ENCODE results near the gene FRMD3. TPM values are rescaled to one million over a fixed set of nuclear protein-coding genes. Genes with fewer than 3 reads are reported as not detected.

FRMD3 gene
- total RNA-seq, 4 donors from 2014 or later = 7.9 to 13.4 (median 11.8) TPM

DNA sequence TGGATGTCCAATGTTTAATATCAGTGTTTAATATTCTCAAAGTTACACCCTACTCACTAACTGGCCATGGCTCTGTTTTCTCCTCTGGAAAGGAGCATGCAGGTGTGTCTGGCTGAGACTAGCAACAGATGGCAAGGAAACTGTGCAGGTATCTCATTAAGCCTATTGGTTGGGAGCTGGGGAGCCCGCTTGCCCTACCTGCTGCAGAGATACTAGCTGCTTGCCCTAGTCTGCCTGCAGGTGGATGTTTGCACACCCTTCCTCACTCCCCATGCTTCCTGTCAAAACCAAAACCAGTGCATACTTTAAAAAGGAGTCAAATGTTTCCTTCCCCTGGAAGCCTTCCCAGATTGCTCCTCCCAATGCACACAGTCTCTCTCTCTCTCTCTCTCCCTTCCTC lies 247.0 kb downstream of the FRMD3 start:
- Histone ChIP-seq H3K27ac (replicated peaks in 1 of 4) (no peak overlapping the region), H3K27me3 (no peaks in the 10 kb centered on the region), H3K4me3 (no peak overlapping the region), H3K36me3 (peaks cover 0 to 39% (median 5%) of the 10 kb centered on the region in 4 donors), H3K9me3 (no peaks in the 10 kb centered on the region), H3K4me1 (no peaks in the 10 kb centered on the region)
- WGBS = 75% methylated on average over 1 of the region's 1 CpG
- no peak for DNase-seq (ENCODE audit: extremely low spot score)
- intact Hi-C loops (cut with DNase I) = no loop called here
- TF ChIP-seq POLR2AphosphoS5 (IDR thresholded peaks at IDR 0.05) (no peak), EP300 (IDR thresholded peaks at IDR 0.05) (no peak), POLR2A (IDR thresholded peaks at IDR 0.05; ENCODE audit: low read depth) (no peak)
- TF ChIP-seq, protein P1, sequence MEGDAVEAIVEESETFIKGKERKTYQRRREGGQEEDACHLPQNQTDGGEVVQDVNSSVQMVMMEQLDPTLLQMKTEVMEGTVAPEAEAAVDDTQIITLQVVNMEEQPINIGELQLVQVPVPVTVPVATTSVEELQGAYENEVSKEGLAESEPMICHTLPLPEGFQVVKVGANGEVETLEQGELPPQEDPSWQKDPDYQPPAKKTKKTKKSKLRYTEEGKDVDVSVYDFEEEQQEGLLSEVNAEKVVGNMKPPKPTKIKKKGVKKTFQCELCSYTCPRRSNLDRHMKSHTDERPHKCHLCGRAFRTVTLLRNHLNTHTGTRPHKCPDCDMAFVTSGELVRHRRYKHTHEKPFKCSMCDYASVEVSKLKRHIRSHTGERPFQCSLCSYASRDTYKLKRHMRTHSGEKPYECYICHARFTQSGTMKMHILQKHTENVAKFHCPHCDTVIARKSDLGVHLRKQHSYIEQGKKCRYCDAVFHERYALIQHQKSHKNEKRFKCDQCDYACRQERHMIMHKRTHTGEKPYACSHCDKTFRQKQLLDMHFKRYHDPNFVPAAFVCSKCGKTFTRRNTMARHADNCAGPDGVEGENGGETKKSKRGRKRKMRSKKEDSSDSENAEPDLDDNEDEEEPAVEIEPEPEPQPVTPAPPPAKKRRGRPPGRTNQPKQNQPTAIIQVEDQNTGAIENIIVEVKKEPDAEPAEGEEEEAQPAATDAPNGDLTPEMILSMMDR (IDR thresholded peaks at IDR 0.05) = no peak

DNA sequence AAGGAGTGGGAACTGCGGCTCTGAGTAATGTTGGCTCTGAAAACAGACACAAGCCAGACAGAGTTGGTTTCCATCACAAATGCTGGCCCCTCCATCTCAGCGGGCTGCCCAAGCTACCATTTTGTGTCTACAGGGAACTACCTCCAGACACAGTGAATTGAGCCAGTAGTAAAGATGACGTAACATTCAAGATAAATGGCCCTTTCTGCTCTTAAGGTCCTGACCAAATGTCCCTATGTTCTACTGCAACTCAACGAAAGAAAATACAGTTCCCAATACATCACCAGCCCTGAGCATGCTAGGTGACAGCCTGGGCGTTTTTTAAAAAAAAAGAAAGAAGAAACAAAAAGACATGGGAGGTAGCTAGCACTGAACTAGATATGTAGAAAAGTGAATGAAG lies 247.5 kb downstream of the FRMD3 start:
- Histone ChIP-seq H3K9me3 (no peaks in the 10 kb centered on the region), H3K27ac (replicated peaks in 1 of 4) (no peak overlapping the region), H3K4me3 (no peak overlapping the region), H3K27me3 (no peaks in the 10 kb centered on the region), H3K36me3 (peaks cover 0 to 37% (median 5%) of the 10 kb centered on the region in 4 donors), H3K4me1 (no peaks in the 10 kb centered on the region)
- no peak for DNase-seq (ENCODE audit: extremely low spot score)
- intact Hi-C loops (cut with DNase I) = no loop called here
- TF ChIP-seq, protein P1 (IDR thresholded peaks at IDR 0.05) = no peak
- TF ChIP-seq EP300 (IDR thresholded peaks at IDR 0.05) = no peak
- no peak for TF ChIP-seq POLR2AphosphoS5 (IDR thresholded peaks at IDR 0.05)
- no peak for TF ChIP-seq POLR2A (IDR thresholded peaks at IDR 0.05; ENCODE audit: low read depth)
- WGBS = 52% methylated on average over 5 of the region's 5 CpGs

GRCh38 chr9:83287021-83287420 lies 251.2 kb downstream of the FRMD3 start:
- intact Hi-C loops (cut with DNase I) = no loop called here
- 92% methylated on average over 1 of the region's 1 CpG for WGBS

DNA sequence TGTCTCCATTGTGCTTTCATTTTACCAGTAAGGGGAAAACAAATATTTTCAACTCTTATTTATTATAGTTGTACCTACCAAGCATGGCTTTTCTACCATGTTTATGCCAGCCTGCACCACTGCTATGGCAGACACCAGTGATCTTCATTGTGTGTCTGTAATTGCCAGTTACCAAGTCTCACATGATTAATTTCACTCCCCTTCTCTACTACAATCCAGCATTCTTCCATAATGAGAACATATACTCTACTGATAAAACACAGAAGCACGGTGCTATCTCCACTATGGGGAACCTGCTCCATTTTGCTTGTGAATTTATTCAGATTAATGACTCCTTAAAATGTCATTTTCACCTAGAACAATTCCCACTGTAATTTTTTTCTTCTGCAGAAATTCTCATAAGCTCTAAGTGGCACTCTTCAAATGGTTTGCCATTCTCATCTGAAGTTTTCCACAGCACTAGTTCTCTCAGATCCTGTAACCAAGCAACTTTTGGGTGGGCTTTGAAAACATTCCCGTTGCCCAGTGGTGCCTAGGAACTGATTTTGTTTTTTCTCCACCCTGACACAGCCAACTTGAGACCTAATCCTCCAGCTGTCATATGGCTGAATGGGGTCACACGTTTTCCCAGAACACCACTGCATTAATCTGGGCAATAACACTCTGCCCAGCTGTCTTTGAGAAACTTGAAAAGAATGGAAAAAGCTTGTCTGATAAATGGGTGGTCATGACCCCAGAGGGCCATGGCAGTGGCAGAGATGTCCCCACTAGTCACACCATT lies 252.6 kb downstream of the FRMD3 start:
- WGBS = 52% methylated on average over 3 of the region's 3 CpGs
- Histone ChIP-seq H3K36me3 (peaks cover 0 to 17% (median 4%) of the 10 kb centered on the region in 4 donors), H3K4me1 (peaks cover 13 to 19% (median 17%) of the 10 kb centered on the region in 4 donors), H3K9me3 (no peaks in the 10 kb centered on the region), H3K27me3 (no peaks in the 10 kb centered on the region), H3K4me3 (no peak overlapping the region), H3K27ac (replicated peaks in 1 of 4) (no peak overlapping the region)
- TF ChIP-seq POLR2A (IDR thresholded peaks at IDR 0.05; ENCODE audit: low read depth) (no peak), POLR2AphosphoS5 (IDR thresholded peaks at IDR 0.05) (no peak), EP300 (IDR thresholded peaks at IDR 0.05) (no peak)
- TF ChIP-seq, protein P1 (IDR thresholded peaks at IDR 0.05) = no peak
- peak; percentile 84 for DNase-seq (ENCODE audit: extremely low spot score)
- intact Hi-C loops (cut with DNase I) = no loop called here

More at GRCh38 chr9:83287021-83287420, 251.2 kb downstream of the FRMD3 start:
- no peaks in the 10 kb centered on the region for H3K27me3 ChIP-seq
- TF ChIP-seq EP300 (IDR thresholded peaks at IDR 0.05) (no peak), POLR2AphosphoS5 (IDR thresholded peaks at IDR 0.05) (no peak), POLR2A (IDR thresholded peaks at IDR 0.05; ENCODE audit: low read depth) (no peak)
- TF ChIP-seq, protein P1 (IDR thresholded peaks at IDR 0.05) = no peak
- H3K27ac ChIP-seq (replicated peaks in 1 of 4) = no peak overlapping the region
- no peak overlapping the region for H3K4me3 ChIP-seq
- no peaks in the 10 kb centered on the region for H3K9me3 ChIP-seq
- peaks cover 0 to 5% (median 4%) of the 10 kb centered on the region in 4 donors for H3K4me1 ChIP-seq
- DNase-seq (ENCODE audit: extremely low spot score) = no peak
- H3K36me3 ChIP-seq = peaks cover 0 to 17% (median 5%) of the 10 kb centered on the region in 4 donors
